ENCODE results near the gene BRINP1. TPM values are rescaled to one million over a fixed set of nuclear protein-coding genes. Genes with fewer than 3 reads are reported as not detected.

The BRINP1 gene
- total and polyA plus RNA-seq, 2 experiments from 2014 or later: 13.4 to 33.5 TPM

- ATAC-seq (no peak), DNase-seq (ENCODE audit: low spot score) (no peak)
- H3F3A ChIP-seq (replicated peaks; ENCODE audit: low read depth): 0 out of 2 replicates have a peak, but pooled peaks cover 4% of the 10 kb centered on the region
- Mint-ChIP-seq H3K27me3 (ENCODE audit: insufficient read depth, low read depth, poor library complexity) (peaks cover 6% of the 10 kb centered on the region), H3K27ac (no peak overlapping the region), H3K9me3 (no peaks in the 10 kb centered on the region), H3K36me3 (ENCODE audit: low read depth) (peaks cover 18% of the 10 kb centered on the region; the same call in 2 of the 3 replicates), H3K4me3 (peak overlapping the region; percentile 95), H3K4me1 (peaks cover 63% of the 10 kb centered on the region)
- no peaks in the 10 kb centered on the region for H4K20me1 ChIP-seq (replicated peaks; ENCODE audit: insufficient read depth)
- no peaks in the 10 kb centered on the region; the same call in 1 of the 2 replicates for H3K36me3 ChIP-seq (ENCODE audit: insufficient read depth)
- no peak for TF ChIP-seq CTCF (conservative IDR thresholded peaks at IDR 0.05; ENCODE audit: low read depth in 2 of 2)
- no peak for TF ChIP-seq JUNB (IDR thresholded peaks at IDR 0.05; ENCODE audit: unreplicated experiment)
- TF ChIP-seq ZNF462 (CRISPR knock-in tag; IDR thresholded peaks at IDR 0.05): no peak
- TF ChIP-seq ZNF114 (CRISPR knock-in tag; IDR thresholded peaks at IDR 0.05): no peak
- no peak for TF ChIP-seq REST (IDR thresholded peaks at IDR 0.05; ENCODE audit: unreplicated experiment)
- TF ChIP-seq CREB1 (CRISPR knock-in tag; IDR thresholded peaks at IDR 0.05; ENCODE audit: low read depth): no peak
- H3K4me1 ChIP-seq (ENCODE audit: insufficient read depth): peaks cover 55% of the 10 kb centered on the region
- peaks cover 38% of the 10 kb centered on the region for H3K79me2 ChIP-seq (replicated peaks; ENCODE audit: insufficient read depth)
- peak overlapping the region; percentile 94 for H3K4me2 ChIP-seq
- H3K9me2 ChIP-seq (ENCODE audit: insufficient read depth): no peaks in the 10 kb centered on the region
- H3K27me3 ChIP-seq (ENCODE audit: insufficient read depth): peaks cover 30% of the 10 kb centered on the region
- peak overlapping the region; percentile 90 for H3K4me3 ChIP-seq
- H2AFZ ChIP-seq: no peak overlapping the region
- no peak overlapping the region for H3K27ac ChIP-seq (ENCODE audit: low read depth)
These were observed 1.6 kb downstream of the BRINP1 start for GRCh38 chr9:119367683-119368075.
